ENCODE data around the gene ZC3HAV1L.

- TF ChIP-seq ZNF121 (CRISPR knock-in tag; IDR thresholded peaks at IDR 0.05) (no peak), DRAP1 (CRISPR knock-in tag; IDR thresholded peaks at IDR 0.05) (no peak)
- TF ChIP-seq, protein P1, sequence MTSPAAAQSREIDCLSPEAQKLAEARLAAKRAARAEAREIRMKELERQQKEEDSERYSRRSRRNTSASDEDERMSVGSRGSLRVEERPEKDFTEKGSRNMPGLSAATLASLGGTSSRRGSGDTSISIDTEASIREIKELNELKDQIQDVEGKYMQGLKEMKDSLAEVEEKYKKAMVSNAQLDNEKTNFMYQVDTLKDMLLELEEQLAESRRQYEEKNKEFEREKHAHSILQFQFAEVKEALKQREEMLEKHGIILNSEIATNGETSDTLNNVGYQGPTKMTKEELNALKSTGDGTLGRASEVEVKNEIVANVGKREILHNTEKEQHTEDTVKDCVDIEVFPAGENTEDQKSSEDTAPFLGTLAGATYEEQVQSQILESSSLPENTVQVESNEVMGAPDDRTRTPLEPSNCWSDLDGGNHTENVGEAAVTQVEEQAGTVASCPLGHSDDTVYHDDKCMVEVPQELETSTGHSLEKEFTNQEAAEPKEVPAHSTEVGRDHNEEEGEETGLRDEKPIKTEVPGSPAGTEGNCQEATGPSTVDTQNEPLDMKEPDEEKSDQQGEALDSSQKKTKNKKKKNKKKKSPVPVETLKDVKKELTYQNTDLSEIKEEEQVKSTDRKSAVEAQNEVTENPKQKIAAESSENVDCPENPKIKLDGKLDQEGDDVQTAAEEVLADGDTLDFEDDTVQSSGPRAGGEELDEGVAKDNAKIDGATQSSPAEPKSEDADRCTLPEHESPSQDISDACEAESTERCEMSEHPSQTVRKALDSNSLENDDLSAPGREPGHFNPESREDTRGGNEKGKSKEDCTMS (CRISPR knock-in tag; conservative IDR thresholded peaks at IDR 0.05) = no peak
These were observed 24.1 kb upstream of the ZC3HAV1L start for GRCh38 chr7:139059905-139060304.

Measured in HepG2 (cell line).